Loucy (cell line): ENCODE measurements around the gene OR7G2.

Source experiments
- H2AFZ ChIP-seq: fragments of 200-600 bp; sonication (generic); 2 replicates; pipeline ENCODE4 v1.6.0; 2016; ENCODE audit warnings: antibody characterized with exemption, mild to moderate bottlenecking, low read length, moderate library complexity
- H3F3A ChIP-seq: fragments of 200-600 bp; 2 replicates; pipeline ENCODE4 v1.6.0; 2016; ENCODE audit warnings: antibody characterized with exemption, low read depth, mild to moderate bottlenecking
- H3K27me3 ChIP-seq: fragments of 200-600 bp; sonication (generic); 2 replicates; pipeline ENCODE4 v1.6.1; 2014; ENCODE audit warnings: low read length, mild to moderate bottlenecking; ENCODE audit not compliant: insufficient read depth, poor library complexity, severe bottlenecking
- H3K36me3 ChIP-seq: fragments of 200-600 bp; sonication (generic); 2 replicates; pipeline ENCODE4 v1.6.1; 2016; ENCODE audit warnings: low read length; ENCODE audit not compliant: insufficient read depth
- H3K4me1 ChIP-seq: fragments of 200-600 bp; sonication (generic); 2 replicates; pipeline ENCODE4 v1.5.1; 2014; ENCODE audit warnings: low read length, mild to moderate bottlenecking; ENCODE audit not compliant: insufficient read depth, poor library complexity, severe bottlenecking
- H3K4me2 ChIP-seq: fragments of 200-600 bp; sonication (generic); 2 replicates; pipeline ENCODE4 v1.6.0; 2014; ENCODE audit warnings: antibody characterized with exemption, low read length, low read depth, mild to moderate bottlenecking; ENCODE audit not compliant: poor library complexity, severe bottlenecking
- H3K4me3 ChIP-seq: fragments of 200-600 bp; sonication (generic); 2 replicates; pipeline ENCODE4 v1.5.1; 2014; ENCODE audit warnings: low read length, mild to moderate bottlenecking, mixed read lengths; ENCODE audit not compliant: poor library complexity, severe bottlenecking
- H3K79me2 ChIP-seq: fragments of 200-600 bp; sonication (generic); 2 replicates; pipeline ENCODE4 v1.6.1; 2014; ENCODE audit warnings: low read length; ENCODE audit not compliant: insufficient read depth
- H3K9ac ChIP-seq: fragments of 200-600 bp; sonication (generic); 2 replicates; pipeline ENCODE4 v1.6.0; 2014; ENCODE audit warnings: mild to moderate bottlenecking, low read depth, low read length, moderate library complexity; ENCODE audit not compliant: poor library complexity, severe bottlenecking
- H3K9me2 ChIP-seq: fragments of 200-600 bp; sonication (generic); replicated peaks from 2 replicates; pipeline ENCODE4 v1.6.1; 2016; ENCODE audit warnings: low read depth, low read length, mixed read lengths
- H3K9me3 ChIP-seq: fragments of 200-600 bp; sonication (generic); 2 replicates; pipeline ENCODE4 v1.6.1; 2014; ENCODE audit warnings: mild to moderate bottlenecking, antibody characterized with exemption, low read length, low read depth; ENCODE audit not compliant: insufficient read depth
- H4K20me1 ChIP-seq: fragments of 200-600 bp; sonication (generic); 2 replicates; pipeline ENCODE4 v1.6.0; 2014; ENCODE audit warnings: antibody characterized with exemption, low read length, mild to moderate bottlenecking; ENCODE audit not compliant: insufficient read depth, poor library complexity, severe bottlenecking
- EZH2phosphoT487 ChIP-seq: fragments of 200-600 bp; IDR thresholded peaks from 2 replicates; pipeline ENCODE4 v1.6.1; 2018; ENCODE audit warnings: antibody characterized with exemption, mild to moderate bottlenecking, moderate library complexity, borderline replicate concordance
- TF ChIP-seq, protein P1 (sequence below): fragments of 200-600 bp; sonication (generic); conservative IDR thresholded peaks from 2 replicates; pipeline ENCODE4 v1.5.1; 2014; ENCODE audit warnings: mild to moderate bottlenecking, antibody characterized with exemption, low read length

Gene OR7G2

DNA sequence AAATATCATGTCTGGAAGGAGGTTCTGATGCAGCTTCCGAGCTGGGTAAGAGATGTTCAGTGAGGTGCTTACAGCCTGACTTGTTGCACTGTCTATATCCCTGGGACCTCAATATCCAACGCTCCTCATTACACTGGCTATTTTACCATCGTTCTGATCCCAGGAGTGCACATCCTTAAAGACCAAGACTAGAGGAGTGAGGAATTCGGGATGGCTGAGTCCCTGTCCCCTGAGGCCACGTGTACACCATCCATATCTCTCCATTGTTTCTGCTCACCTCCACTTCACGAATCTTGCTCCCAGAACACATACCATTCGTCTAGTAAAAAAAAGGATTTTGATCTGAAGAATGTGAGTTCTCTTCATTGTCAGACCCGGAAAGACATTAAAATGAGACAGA is at the start of gene OR7G2:
OR7G2 (minus strand) TSS at position 101 of the 400 bp plus-strand sequence. CDS start 4,232 bp downstream, outside the sequence.
- Histone ChIP-seq H3K9me2 (no peaks in the 10 kb centered on the region), H4K20me1 (no peaks in the 10 kb centered on the region), H3K9ac (no peak within 1 kb of the TSS), H3K36me3 (no peaks in the 10 kb centered on the region), H2AFZ (peak within 1 kb of the TSS; percentile 82), H3K27me3 (no peaks in the 10 kb centered on the region), H3F3A (no peaks in the 10 kb centered on the region), H3K4me2 (peak within 1 kb of the TSS; percentile 58), H3K79me2 (no peaks in the 10 kb centered on the region), H3K9me3 (no peaks in the 10 kb centered on the region), H3K4me3 (peak within 1 kb of the TSS; percentile 41), H3K4me1 (peaks cover 8% of the 10 kb centered on the region)
- TF ChIP-seq, protein P1, sequence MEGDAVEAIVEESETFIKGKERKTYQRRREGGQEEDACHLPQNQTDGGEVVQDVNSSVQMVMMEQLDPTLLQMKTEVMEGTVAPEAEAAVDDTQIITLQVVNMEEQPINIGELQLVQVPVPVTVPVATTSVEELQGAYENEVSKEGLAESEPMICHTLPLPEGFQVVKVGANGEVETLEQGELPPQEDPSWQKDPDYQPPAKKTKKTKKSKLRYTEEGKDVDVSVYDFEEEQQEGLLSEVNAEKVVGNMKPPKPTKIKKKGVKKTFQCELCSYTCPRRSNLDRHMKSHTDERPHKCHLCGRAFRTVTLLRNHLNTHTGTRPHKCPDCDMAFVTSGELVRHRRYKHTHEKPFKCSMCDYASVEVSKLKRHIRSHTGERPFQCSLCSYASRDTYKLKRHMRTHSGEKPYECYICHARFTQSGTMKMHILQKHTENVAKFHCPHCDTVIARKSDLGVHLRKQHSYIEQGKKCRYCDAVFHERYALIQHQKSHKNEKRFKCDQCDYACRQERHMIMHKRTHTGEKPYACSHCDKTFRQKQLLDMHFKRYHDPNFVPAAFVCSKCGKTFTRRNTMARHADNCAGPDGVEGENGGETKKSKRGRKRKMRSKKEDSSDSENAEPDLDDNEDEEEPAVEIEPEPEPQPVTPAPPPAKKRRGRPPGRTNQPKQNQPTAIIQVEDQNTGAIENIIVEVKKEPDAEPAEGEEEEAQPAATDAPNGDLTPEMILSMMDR = no peak
- no peak for TF ChIP-seq EZH2phosphoT487

DNA sequence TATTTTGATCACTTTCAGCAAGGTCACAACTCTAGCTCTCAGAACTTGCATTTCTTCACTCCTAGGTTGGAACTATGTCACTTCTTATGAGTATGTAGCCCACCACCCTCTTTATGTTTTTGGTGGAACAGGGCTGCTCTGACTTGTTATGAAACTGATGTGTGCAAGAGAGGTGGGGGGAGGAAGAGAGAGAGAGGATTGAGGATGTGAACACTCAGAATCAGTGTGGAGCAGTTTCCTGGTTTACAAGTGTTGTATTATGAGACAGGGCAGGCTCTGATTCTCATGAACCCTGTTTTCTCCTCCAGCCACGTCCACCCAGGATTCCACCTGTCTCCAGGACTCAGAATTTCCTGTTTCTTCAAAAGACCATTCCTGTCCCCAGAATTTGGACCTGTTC is 49.0 kb upstream of the OR7G2 start:
- peaks cover 10% of the 10 kb centered on the region for H4K20me1 ChIP-seq
- H3K27me3 ChIP-seq = no peaks in the 10 kb centered on the region
- H3F3A ChIP-seq = no peaks in the 10 kb centered on the region
- H3K9me2 ChIP-seq = no peaks in the 10 kb centered on the region
- peaks cover 75% of the 10 kb centered on the region; the same call in 1 of the 2 replicates for H3K36me3 ChIP-seq
- H3K9ac ChIP-seq = no peak overlapping the region
- no peaks in the 10 kb centered on the region for H3K4me1 ChIP-seq
- H3K9me3 ChIP-seq = peaks cover 4% of the 10 kb centered on the region; the same call in 1 of the 2 replicates
- no peak overlapping the region for H2AFZ ChIP-seq
- H3K4me3 ChIP-seq = no peak overlapping the region
- TF ChIP-seq EZH2phosphoT487 = no peak
- TF ChIP-seq, protein P1 = no peak
- H3K4me2 ChIP-seq = no peak overlapping the region
- peaks cover 53% of the 10 kb centered on the region for H3K79me2 ChIP-seq

DNA sequence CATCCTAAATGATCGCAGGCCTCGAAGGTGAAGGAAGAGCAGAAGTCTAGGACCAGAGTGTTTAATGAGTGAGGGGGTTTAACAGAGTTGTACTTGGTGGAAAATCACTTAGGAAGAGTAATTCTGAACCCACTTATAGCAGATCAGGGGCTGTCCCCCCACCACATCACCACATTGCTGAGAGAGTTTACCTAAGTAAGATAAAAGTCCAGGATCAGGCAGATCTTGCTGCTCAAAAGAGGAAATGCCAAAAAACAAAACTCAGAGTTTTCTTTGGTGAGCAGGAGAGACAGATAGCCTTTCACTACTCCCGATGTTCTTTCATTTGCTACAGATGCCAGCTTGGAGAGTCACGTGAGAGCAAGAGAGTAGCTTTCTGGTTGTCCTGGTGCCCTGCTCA is 48.3 kb upstream of the OR7G2 start:
- Histone ChIP-seq H3K4me3 (no peak overlapping the region), H3K27me3 (no peaks in the 10 kb centered on the region), H3K9me2 (no peaks in the 10 kb centered on the region), H3K9me3 (peaks cover 4% of the 10 kb centered on the region; the same call in 1 of the 2 replicates), H3K4me1 (no peaks in the 10 kb centered on the region), H3K79me2 (peaks cover 60% of the 10 kb centered on the region), H4K20me1 (peaks cover 16% of the 10 kb centered on the region), H3F3A (no peaks in the 10 kb centered on the region), H3K36me3 (peaks cover 68% of the 10 kb centered on the region; the same call in 1 of the 2 replicates), H2AFZ (no peak overlapping the region), H3K9ac (no peak overlapping the region), H3K4me2 (no peak overlapping the region)
- TF ChIP-seq, protein P1 = no peak
- no peak for TF ChIP-seq EZH2phosphoT487
